Vagina (tissue), 2 donors: ENCODE results near the gene BACH1.

Experiments
- CTCF ChIP-seq, 3 experiments: fragments of 450-650 bp in 2 of 3; fragments of 200-600 bp in 1 of 3; sonication (generic) in 1 of 3; IDR thresholded peaks; one replicate each; pipeline ENCODE4 v1.5.1; 2017 to 2019; ENCODE audit warnings: antibody characterized with exemption in 3 of 3, mild to moderate bottlenecking in 2 of 3, moderate library complexity in 2 of 3
- POLR2A ChIP-seq, 2 donors: fragments of 450-650 bp; IDR thresholded peaks; one replicate each; pipeline ENCODE4 v1.6.1; 2017; ENCODE audit warnings: antibody characterized with exemption in 2 of 2, mild to moderate bottlenecking in 2 of 2, moderate library complexity in 2 of 2

- TF ChIP-seq POLR2A (IDR thresholded peaks at IDR 0.05), result no peak
- no peak for TF ChIP-seq CTCF (IDR thresholded peaks at IDR 0.05)
These were observed 19.6 kb downstream of the BACH1 start for GRCh38 chr21:29318354-29318753.
